ENCODE measurements around the gene NFIX. TPM values are rescaled to one million over a fixed set of nuclear protein-coding genes. Genes with fewer than 3 reads are reported as not detected.

NFIX gene
- total and polyA plus RNA-seq, 2 donors = 2.0 to 10.5 TPM

GRCh38 chr19:13098277-13099072, 103.2 kb downstream of the NFIX start:
- Histone ChIP-seq H3K4me3 (ENCODE audit: low read length in 2 of 2) (peak overlapping the region; percentile 52 to 81), H3K9me3 (ENCODE audit: control insufficient read depth in 2 of 2, insufficient read depth in 1 of 2, low read length in 1 of 2) (peaks cover 0 to 8% of the 10 kb centered on the region in 2 donors), H3K36me3 (ENCODE audit: control insufficient read depth in 2 of 2, insufficient read depth in 2 of 2, low read length in 1 of 2) (no peaks in the 10 kb centered on the region), H3K4me1 (ENCODE audit: control insufficient read depth in 2 of 2, insufficient read depth in 2 of 2, low read length in 2 of 2) (peaks cover 34 to 85% of the 10 kb centered on the region in 2 donors), H3K27ac (ENCODE audit: low read depth in 1 of 2, low read length in 1 of 2) (peak overlapping the region; percentile 29 to 77), H3K27me3 (ENCODE audit: control insufficient read depth in 2 of 2, insufficient read depth in 1 of 2, low read length in 1 of 2) (peaks cover 41 to 95% of the 10 kb centered on the region in 2 donors)
- WGBS = 4% methylated on average over 58 of the region's 58 CpGs
- peak in 2 of 9 donors; percentile 47 to 75 for DNase-seq (ENCODE audit: low read depth in 6 of 9, low spot score in 9 of 9)

DNA sequence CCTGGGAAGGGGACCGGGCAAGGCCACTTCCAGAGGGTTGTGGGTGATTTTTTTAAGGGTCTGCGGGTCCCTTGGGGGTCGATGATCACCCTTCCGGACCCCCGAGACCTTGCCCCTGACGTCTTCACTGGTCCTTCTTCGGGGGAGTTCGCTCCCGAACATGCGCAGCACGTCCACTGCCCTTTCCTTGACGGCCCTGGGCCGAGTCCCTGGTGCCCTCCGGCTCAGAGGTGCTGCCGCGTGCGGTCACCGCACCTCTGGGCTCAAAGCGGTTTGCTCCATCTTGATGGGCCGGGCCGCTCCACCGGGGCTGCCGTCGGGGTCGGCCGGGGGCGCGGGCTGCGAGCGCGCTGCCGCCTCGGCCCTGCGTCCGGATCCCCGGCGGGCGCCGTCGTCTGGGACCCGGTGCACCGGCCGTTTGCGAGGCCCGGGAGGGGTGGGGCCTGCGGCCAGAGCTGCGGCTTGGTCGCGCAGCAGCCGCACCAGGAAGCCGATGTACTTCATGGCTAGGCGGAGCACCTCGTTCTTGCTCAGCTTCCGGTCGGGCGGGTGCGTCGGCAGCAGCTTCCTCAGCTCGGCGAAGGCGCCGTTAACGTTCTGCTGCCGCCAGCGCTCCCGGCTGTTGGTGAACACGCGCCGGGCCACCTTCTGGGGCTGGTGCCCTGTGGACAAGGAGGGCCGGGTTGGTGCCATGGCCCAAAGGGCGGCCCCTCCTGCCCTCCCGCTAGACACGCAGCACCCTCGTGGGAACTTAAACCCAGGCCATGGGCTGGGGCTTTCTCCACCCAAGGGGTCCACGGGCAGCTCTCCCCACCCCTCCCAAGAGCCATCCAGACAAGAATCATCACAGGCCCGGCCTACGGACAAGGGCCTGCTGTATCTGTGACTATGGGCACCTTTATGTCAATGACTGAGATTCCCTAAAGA, 104.1 kb downstream of the NFIX start:
- Histone ChIP-seq H3K4me1 (ENCODE audit: control insufficient read depth in 2 of 2, insufficient read depth in 2 of 2, low read length in 2 of 2) (peaks cover 38 to 85% of the 10 kb centered on the region in 2 donors), H3K27me3 (ENCODE audit: control insufficient read depth in 2 of 2, insufficient read depth in 1 of 2, low read length in 1 of 2) (peaks cover 40 to 88% of the 10 kb centered on the region in 2 donors), H3K9me3 (ENCODE audit: control insufficient read depth in 2 of 2, insufficient read depth in 1 of 2, low read length in 1 of 2) (peaks cover 0 to 8% of the 10 kb centered on the region in 2 donors), H3K27ac (ENCODE audit: low read depth in 1 of 2, low read length in 1 of 2) (peak overlapping the region; percentile 77 to 88), H3K4me3 (ENCODE audit: low read length in 2 of 2) (peak overlapping the region; percentile 52 to 81), H3K36me3 (ENCODE audit: control insufficient read depth in 2 of 2, insufficient read depth in 2 of 2, low read length in 1 of 2) (no peaks in the 10 kb centered on the region)
- peak in 5 of 9 donors; percentile 61 to 88 (median 76) for DNase-seq (ENCODE audit: low read depth in 6 of 9, low spot score in 9 of 9)
- 4% methylated on average over 77 of the region's 77 CpGs for WGBS

DNA sequence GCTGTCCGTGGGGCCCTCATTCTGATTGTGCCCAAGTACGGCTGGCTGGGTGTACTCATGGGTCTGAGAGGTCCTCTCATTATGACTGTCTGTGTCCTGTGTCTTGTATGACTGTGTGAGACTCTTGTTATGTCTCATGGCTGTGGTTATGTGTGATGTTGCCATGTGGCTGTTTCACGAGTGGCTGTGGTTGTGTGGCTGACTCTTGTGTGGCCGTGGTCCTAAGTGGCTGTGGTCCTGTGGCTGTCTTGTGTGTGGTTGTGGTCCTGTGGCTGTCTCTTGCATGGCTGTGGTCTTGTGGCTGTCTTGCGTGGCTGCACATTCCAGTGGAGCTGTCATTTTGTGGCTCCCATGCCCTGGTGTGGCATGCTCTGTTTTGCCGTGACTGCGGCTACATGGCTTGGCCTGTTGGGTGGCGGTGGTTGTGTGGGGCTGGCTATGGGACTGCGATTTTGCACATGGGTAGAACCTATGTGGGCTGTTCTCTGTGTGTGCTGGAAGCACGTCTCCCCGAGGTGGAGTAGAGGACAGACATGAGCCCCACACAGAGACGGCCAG, 104.8 kb downstream of the NFIX start:
- 34% methylated on average over 12 of the region's 12 CpGs for WGBS
- peak in 1 of 9 donors; percentile 70 for DNase-seq (ENCODE audit: low read depth in 6 of 9, low spot score in 9 of 9)

DNA sequence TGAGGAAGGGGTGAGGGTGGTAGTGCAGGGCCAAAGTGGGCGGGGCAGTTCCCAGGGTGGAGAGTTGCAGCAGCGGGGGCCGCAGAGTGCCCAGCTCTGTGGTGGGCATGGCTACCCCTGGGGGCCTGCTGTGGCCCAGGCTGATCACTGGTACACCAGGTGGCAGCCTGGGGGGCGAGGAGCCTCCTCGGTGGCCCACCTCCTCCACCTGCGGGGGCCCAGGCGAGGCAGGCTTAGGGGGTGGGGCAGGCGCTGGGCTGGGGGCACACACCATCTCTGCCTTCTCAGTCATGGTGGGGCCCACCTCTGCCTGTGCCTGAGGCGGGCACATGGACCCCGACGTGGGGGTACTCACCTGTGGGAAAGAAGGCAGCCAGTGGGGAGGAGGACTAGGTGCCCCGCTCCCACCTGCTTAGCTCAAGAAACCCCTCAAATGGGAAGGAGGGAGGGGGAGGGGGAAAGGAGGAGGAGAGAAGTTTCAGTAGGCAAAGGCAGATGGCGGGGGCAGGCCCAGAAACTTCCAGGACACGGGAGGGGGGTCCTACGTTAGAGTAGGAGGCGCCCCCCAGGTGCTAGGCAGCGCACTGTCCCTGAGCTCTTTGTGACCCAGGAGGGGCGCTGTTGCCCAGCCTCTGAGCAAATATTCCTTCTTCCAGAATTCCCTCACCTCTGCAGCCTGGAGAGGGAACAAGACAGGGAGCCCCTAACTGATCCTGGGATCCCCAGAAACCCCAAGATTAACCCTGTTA, 105.7 kb downstream of the NFIX start:
- Histone ChIP-seq H3K27ac (ENCODE audit: low read depth in 1 of 2, low read length in 1 of 2) (peak overlapping the region in 1 of 2 donors; percentile 26), H3K4me3 (ENCODE audit: low read length in 2 of 2) (peak overlapping the region in 1 of 2 donors; percentile 30), H3K36me3 (ENCODE audit: control insufficient read depth in 2 of 2, insufficient read depth in 2 of 2, low read length in 1 of 2) (no peaks in the 10 kb centered on the region), H3K9me3 (ENCODE audit: control insufficient read depth in 2 of 2, insufficient read depth in 1 of 2, low read length in 1 of 2) (peaks cover 0 to 8% of the 10 kb centered on the region in 2 donors), H3K4me1 (ENCODE audit: control insufficient read depth in 2 of 2, insufficient read depth in 2 of 2, low read length in 2 of 2) (peaks cover 33 to 78% of the 10 kb centered on the region in 2 donors), H3K27me3 (ENCODE audit: control insufficient read depth in 2 of 2, insufficient read depth in 1 of 2, low read length in 1 of 2) (peaks cover 24 to 71% of the 10 kb centered on the region in 2 donors)
- peak in 1 of 9 donors; percentile 39 for DNase-seq (ENCODE audit: low read depth in 6 of 9, low spot score in 9 of 9)
- 28% methylated on average over 18 of the region's 18 CpGs for WGBS

More for the DNA sequence above, 104.8 kb downstream of the NFIX start:
- H3K36me3 ChIP-seq (ENCODE audit: control insufficient read depth in 2 of 2, insufficient read depth in 2 of 2, low read length in 1 of 2) = no peaks in the 10 kb centered on the region
- H3K4me3 ChIP-seq (ENCODE audit: low read length in 2 of 2) = peak overlapping the region; percentile 52 to 81
- H3K4me1 ChIP-seq (ENCODE audit: control insufficient read depth in 2 of 2, insufficient read depth in 2 of 2, low read length in 2 of 2) = peaks cover 37 to 85% of the 10 kb centered on the region in 2 donors
- peaks cover 32 to 80% of the 10 kb centered on the region in 2 donors for H3K27me3 ChIP-seq (ENCODE audit: control insufficient read depth in 2 of 2, insufficient read depth in 1 of 2, low read length in 1 of 2)
- peak overlapping the region; percentile 77 to 88 for H3K27ac ChIP-seq (ENCODE audit: low read depth in 1 of 2, low read length in 1 of 2)
- peaks cover 0 to 8% of the 10 kb centered on the region in 2 donors for H3K9me3 ChIP-seq (ENCODE audit: control insufficient read depth in 2 of 2, insufficient read depth in 1 of 2, low read length in 1 of 2)

DNA sequence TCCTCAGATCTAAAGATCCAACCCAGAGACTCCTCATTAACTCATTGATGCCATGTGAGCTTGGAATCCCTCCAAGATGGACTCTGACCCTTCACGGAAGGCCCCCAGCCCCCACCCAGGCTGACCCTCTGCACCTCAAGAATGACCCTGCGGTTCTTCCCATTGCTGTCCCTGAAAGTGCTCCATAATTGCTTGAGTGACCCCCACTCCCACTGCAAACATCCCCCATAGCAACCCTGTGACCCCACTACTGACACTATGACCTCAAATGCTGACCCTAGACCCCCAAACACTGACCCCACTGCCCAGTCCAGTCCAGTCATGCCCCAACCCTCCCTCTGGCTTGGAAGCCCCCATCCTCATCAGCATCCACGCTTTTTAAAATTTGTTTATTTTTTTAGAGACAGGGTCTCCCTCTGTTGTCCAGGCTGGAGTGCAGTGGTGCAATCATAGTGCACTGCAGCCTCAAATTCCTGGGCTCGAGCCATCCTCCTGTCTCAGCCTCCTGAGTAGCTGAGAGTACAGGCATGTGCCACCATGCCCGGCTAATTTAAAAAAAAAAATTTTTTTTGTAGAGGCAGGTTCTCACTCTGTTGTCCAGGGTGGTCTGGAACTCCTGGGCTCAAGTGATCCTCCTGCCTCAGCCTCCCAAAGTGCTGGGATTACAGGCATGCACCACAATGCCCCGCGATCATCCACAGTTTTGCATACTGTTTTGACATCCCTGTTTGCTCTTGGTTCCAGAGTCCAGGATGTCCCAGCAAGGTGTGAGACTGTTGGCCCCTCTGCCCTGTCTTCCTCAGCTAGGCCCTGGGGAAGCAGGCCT, 106.5 kb downstream of the NFIX start:
- H3K4me3 ChIP-seq (ENCODE audit: low read length in 2 of 2) = peak overlapping the region; percentile 30 to 42
- peaks cover 33 to 73% of the 10 kb centered on the region in 2 donors for H3K4me1 ChIP-seq (ENCODE audit: control insufficient read depth in 2 of 2, insufficient read depth in 2 of 2, low read length in 2 of 2)
- peaks cover 18 to 63% of the 10 kb centered on the region in 2 donors for H3K27me3 ChIP-seq (ENCODE audit: control insufficient read depth in 2 of 2, insufficient read depth in 1 of 2, low read length in 1 of 2)
- no peak for DNase-seq (ENCODE audit: low read depth in 6 of 9, low spot score in 9 of 9)
- H3K9me3 ChIP-seq (ENCODE audit: control insufficient read depth in 2 of 2, insufficient read depth in 1 of 2, low read length in 1 of 2) = peaks cover 0 to 4% of the 10 kb centered on the region in 2 donors
- WGBS = 27% methylated on average over 7 of the region's 7 CpGs
- H3K36me3 ChIP-seq (ENCODE audit: control insufficient read depth in 2 of 2, insufficient read depth in 2 of 2, low read length in 1 of 2) = no peaks in the 10 kb centered on the region
- H3K27ac ChIP-seq (ENCODE audit: low read depth in 1 of 2, low read length in 1 of 2) = peak overlapping the region; percentile 20 to 47

- WGBS = 6% methylated on average over 7 of the region's 7 CpGs
- DNase-seq (ENCODE audit: low read depth in 6 of 9, low spot score in 9 of 9) = no peak
- H3K4me3 ChIP-seq (ENCODE audit: low read length in 2 of 2) = peak overlapping the region; percentile 30 to 42
- peaks cover 0 to 4% of the 10 kb centered on the region in 2 donors for H3K9me3 ChIP-seq (ENCODE audit: control insufficient read depth in 2 of 2, insufficient read depth in 1 of 2, low read length in 1 of 2)
- peaks cover 15 to 58% of the 10 kb centered on the region in 2 donors for H3K27me3 ChIP-seq (ENCODE audit: control insufficient read depth in 2 of 2, insufficient read depth in 1 of 2, low read length in 1 of 2)
- H3K36me3 ChIP-seq (ENCODE audit: control insufficient read depth in 2 of 2, insufficient read depth in 2 of 2, low read length in 1 of 2) = no peaks in the 10 kb centered on the region
- H3K4me1 ChIP-seq (ENCODE audit: control insufficient read depth in 2 of 2, insufficient read depth in 2 of 2, low read length in 2 of 2) = peaks cover 33 to 72% of the 10 kb centered on the region in 2 donors
- peak overlapping the region; percentile 47 to 69 for H3K27ac ChIP-seq (ENCODE audit: low read depth in 1 of 2, low read length in 1 of 2)
Observed at GRCh38 chr19:13102416-13102665, 107.1 kb downstream of the NFIX start.

GRCh38 chr19:13102666-13103580, 107.6 kb downstream of the NFIX start, which contains the start of gene LYL1:
Gene LYL1 (minus strand): TSS chr19:13102858. CDS start chr19:13101171, 1,687 bp downstream.
- Histone ChIP-seq H3K27ac (ENCODE audit: low read depth in 1 of 2, low read length in 1 of 2) (peak within 1 kb of the TSS; percentile 47 to 69), H3K9me3 (ENCODE audit: control insufficient read depth in 2 of 2, insufficient read depth in 1 of 2, low read length in 1 of 2) (peaks cover 0 to 4% of the 10 kb centered on the region in 2 donors), H3K27me3 (ENCODE audit: control insufficient read depth in 2 of 2, insufficient read depth in 1 of 2, low read length in 1 of 2) (peaks cover 10 to 52% of the 10 kb centered on the region in 2 donors), H3K4me1 (ENCODE audit: control insufficient read depth in 2 of 2, insufficient read depth in 2 of 2, low read length in 2 of 2) (peaks cover 33 to 68% of the 10 kb centered on the region in 2 donors), H3K4me3 (ENCODE audit: low read length in 2 of 2) (peak within 1 kb of the TSS; percentile 30 to 42), H3K36me3 (ENCODE audit: control insufficient read depth in 2 of 2, insufficient read depth in 2 of 2, low read length in 1 of 2) (peaks cover 0 to 3% of the 10 kb centered on the region in 2 donors)
- WGBS = 1% methylated on average over 47 of the region's 47 CpGs
- DNase-seq (ENCODE audit: low read depth in 6 of 9, low spot score in 9 of 9) = peak in 1 of 9 donors; percentile 50
